Right atrium auricular region (tissue), 2 donors: ENCODE data around the gene FMN2. TPM values are rescaled to one million over a fixed set of nuclear protein-coding genes. Genes with fewer than 3 reads are reported as not detected.

Experiments
- DNase-seq: peaks from one replicate; pipeline ENCODE4 v3.0.0-alpha.2; 2019; ENCODE audit warnings: low spot score
- H3K27ac ChIP-seq, 2 donors: fragments of 200-600 bp; sonication (generic); 1 replicate in 1 of 2; 2 replicates in 1 of 2; pipeline ENCODE4 v1.5.1; 2016 to 2019
- H3K27me3 ChIP-seq, 2 donors: fragments of 200-600 bp; sonication (generic); one replicate each; pipeline versions ENCODE4 v1.5.1 to v1.6.0; 2017 to 2019
- H3K36me3 ChIP-seq: fragments of 200-600 bp; sonication (generic); one replicate; pipeline ENCODE4 v1.5.1; 2016
- H3K4me1 ChIP-seq, 2 donors: fragments of 200-600 bp; sonication (generic); one replicate each; pipeline versions ENCODE4 v1.5.1 to v1.6.0; 2017 to 2019
- H3K4me3 ChIP-seq, 2 donors: fragments of 200-600 bp; sonication (generic); 1 replicate in 1 of 2; 2 replicates in 1 of 2; pipeline ENCODE4 v1.5.1; 2017 to 2019; ENCODE audit warnings: mild to moderate bottlenecking in 1 of 2, moderate library complexity in 1 of 2
- H3K9me3 ChIP-seq, 2 donors: fragments of 200-600 bp; sonication (generic); one replicate each; pipeline ENCODE4 v1.5.1; 2019
- CTCF ChIP-seq, 2 donors: fragments of 200-600 bp; sonication (generic); IDR thresholded peaks; one replicate each; pipeline ENCODE4 v1.5.1; 2019; ENCODE audit warnings: antibody characterized with exemption in 2 of 2
- total RNA-seq, 2 donors: library from RNA; depleted of rRNA; stranded (reverse); fragments of >200 nt; gene quantifications; one replicate each; pipeline ENCODE4 v1.1.0, GENCODE V29; 2016

Gene FMN2
- total RNA-seq, 2 donors from 2014 or later = 0.15 TPM; not detected in 1

DNA sequence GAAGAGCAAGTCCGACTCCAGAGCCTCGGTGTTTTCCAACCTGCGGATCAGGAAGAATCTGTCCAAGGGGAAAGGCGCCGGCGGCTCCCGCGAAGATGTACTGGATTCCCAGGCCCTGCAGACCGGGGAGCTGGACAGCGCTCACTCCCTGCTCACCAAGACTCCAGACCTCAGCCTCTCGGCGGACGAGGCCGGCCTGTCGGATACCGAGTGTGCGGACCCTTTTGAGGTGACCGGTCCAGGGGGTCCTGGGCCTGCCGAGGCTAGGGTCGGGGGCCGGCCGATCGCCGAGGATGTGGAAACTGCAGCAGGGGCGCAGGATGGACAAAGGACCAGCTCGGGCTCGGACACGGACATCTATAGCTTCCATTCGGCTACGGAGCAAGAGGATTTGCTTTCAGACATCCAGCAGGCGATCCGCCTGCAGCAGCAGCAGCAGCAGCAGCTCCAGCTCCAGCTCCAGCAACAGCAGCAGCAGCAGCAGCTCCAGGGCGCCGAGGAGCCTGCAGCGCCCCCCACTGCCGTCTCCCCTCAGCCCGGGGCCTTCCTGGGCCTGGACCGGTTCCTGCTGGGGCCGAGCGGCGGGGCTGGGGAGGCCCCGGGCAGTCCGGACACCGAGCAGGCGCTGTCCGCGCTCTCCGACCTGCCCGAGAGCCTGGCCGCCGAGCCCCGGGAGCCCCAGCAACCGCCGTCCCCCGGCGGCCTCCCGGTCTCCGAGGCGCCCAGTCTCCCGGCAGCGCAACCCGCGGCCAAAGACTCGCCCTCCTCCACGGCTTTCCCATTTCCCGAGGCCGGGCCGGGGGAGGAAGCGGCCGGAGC lies 827 bp downstream of the FMN2 start:
- Histone ChIP-seq H3K27me3 (peaks cover 4 to 28% of the 10 kb centered on the region in 2 donors), H3K9me3 (no peaks in the 10 kb centered on the region), H3K36me3 (no peaks in the 10 kb centered on the region), H3K27ac (no peak overlapping the region), H3K4me3 (peak overlapping the region in 1 of 2 donors; percentile 45), H3K4me1 (peaks cover 0 to 24% of the 10 kb centered on the region in 2 donors)
- DNase-seq = no peak
- no peak for TF ChIP-seq CTCF (IDR thresholded peaks at IDR 0.05)

- no peak for TF ChIP-seq CTCF (IDR thresholded peaks at IDR 0.05)
- H3K27me3 ChIP-seq = peaks cover 4 to 28% of the 10 kb centered on the region in 2 donors
- H3K9me3 ChIP-seq = no peaks in the 10 kb centered on the region
- no peak overlapping the region for H3K27ac ChIP-seq
- no peak for DNase-seq
- H3K4me1 ChIP-seq = peaks cover 0 to 24% of the 10 kb centered on the region in 2 donors
- H3K36me3 ChIP-seq = no peaks in the 10 kb centered on the region
- peak overlapping the region in 1 of 2 donors; percentile 45 for H3K4me3 ChIP-seq
Observed at GRCh38 chr1:240093120-240093961, 1.7 kb downstream of the FMN2 start.

DNA sequence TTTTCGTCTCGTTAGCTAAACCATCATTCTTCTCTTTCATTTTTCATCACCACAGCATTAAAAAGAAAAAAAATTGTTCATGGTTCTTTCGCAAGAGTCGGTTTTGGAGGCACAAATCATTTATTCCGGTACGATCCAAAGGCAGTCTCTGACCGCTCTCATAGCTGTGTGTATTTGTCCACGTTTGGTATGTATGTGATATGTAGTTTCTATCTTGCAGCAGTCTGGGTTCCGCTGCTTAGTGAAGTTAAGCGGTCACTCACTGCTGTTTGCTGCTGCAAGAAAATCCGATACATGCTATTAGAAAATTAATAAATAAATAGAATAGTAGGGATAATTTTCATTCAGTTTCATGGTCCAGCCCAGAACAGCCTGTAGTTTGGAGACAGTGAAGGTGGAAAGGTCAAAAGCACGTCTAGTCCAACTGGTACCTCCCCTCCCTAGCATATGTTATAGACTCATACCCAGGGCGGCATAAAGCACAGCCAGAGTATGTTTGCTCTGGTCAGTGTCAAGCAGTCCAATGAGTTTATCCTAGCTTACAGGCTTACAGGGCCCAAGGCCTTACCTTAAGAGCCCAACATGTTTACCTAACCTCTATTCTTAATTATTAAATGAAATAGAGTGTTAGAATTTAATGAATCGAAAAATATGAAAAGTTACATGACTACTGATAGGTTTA lies 2.5 kb downstream of the FMN2 start:
- no peaks in the 10 kb centered on the region for H3K9me3 ChIP-seq
- H3K4me1 ChIP-seq = peaks cover 0 to 24% of the 10 kb centered on the region in 2 donors
- H3K4me3 ChIP-seq = no peak overlapping the region
- peaks cover 4 to 28% of the 10 kb centered on the region in 2 donors for H3K27me3 ChIP-seq
- H3K36me3 ChIP-seq = no peaks in the 10 kb centered on the region
- no peak for TF ChIP-seq CTCF (IDR thresholded peaks at IDR 0.05)
- H3K27ac ChIP-seq = no peak overlapping the region
- DNase-seq = no peak

DNA sequence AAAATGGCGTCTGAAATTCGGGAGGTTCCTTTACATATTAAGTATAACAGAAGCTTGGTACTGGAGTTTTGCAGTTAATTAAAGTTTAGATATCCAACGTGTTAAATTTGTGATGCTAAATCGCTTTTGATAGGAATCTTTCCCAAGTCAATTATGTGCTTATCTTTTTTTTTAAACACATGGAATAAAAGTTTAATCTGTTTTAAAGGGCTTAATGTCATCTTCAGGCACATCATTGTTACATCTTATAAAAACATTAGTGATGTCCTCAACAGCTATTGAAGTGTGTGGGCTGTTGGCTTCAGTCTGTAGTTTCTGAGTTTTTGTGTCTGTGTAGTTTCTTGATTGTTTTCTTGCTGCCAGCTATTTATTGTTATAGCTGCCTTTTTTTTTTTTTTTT lies 5.3 kb downstream of the FMN2 start:
- H3K4me3 ChIP-seq = no peak overlapping the region
- no peak for TF ChIP-seq CTCF (IDR thresholded peaks at IDR 0.05)
- H3K27me3 ChIP-seq = peaks cover 4 to 21% of the 10 kb centered on the region in 2 donors
- H3K27ac ChIP-seq = no peak overlapping the region
- H3K9me3 ChIP-seq = no peaks in the 10 kb centered on the region
- no peaks in the 10 kb centered on the region for H3K36me3 ChIP-seq
- no peak for DNase-seq
- peaks cover 0 to 17% of the 10 kb centered on the region in 2 donors for H3K4me1 ChIP-seq

- H3K9me3 ChIP-seq = no peaks in the 10 kb centered on the region
- no peaks in the 10 kb centered on the region for H3K36me3 ChIP-seq
- H3K27ac ChIP-seq = no peak overlapping the region
- peaks cover 0 to 1% of the 10 kb centered on the region in 2 donors for H3K4me1 ChIP-seq
- peaks cover 0 to 12% of the 10 kb centered on the region in 2 donors for H3K27me3 ChIP-seq
- H3K4me3 ChIP-seq = no peak overlapping the region
- no peak for TF ChIP-seq CTCF (IDR thresholded peaks at IDR 0.05)
- no peak for DNase-seq
Observed at GRCh38 chr1:240098534-240098933, 6.9 kb downstream of the FMN2 start.
